Measurements from ENCODE around the gene CNTNAP2.
A peak's percentile ranks its signal among the peaks of the same experiment; 100 is the strongest.
"Not testable (repeated sequence)": the region's sequence is repeated elsewhere in the genome, so short reads cannot be mapped to it uniquely, and the experiment has no call there.

The CNTNAP2 gene

DNA sequence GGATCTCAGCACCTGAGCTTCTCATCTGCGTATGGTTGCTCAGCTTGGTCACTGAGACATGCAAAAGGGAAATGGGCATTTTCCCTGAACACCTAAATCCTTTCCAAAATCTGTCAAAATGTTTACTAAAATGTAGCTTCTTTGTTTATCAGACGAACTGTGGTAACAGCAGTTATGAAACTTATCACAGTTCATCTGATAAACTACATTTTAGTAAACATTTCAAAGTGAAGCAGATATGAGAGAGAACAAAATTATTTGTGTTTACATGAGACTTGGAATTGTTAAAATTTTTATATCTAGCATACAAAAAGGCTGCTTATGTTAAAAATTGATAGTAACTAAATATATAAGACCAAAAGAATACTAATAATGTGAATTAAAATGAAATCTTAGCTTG lies 1900.5 kb downstream of the CNTNAP2 start:
- no peak for DNase-seq

- no peak for DNase-seq
Measured at GRCh38 chr7:148020679-148021078, 1904.1 kb downstream of the CNTNAP2 start.

DNA sequence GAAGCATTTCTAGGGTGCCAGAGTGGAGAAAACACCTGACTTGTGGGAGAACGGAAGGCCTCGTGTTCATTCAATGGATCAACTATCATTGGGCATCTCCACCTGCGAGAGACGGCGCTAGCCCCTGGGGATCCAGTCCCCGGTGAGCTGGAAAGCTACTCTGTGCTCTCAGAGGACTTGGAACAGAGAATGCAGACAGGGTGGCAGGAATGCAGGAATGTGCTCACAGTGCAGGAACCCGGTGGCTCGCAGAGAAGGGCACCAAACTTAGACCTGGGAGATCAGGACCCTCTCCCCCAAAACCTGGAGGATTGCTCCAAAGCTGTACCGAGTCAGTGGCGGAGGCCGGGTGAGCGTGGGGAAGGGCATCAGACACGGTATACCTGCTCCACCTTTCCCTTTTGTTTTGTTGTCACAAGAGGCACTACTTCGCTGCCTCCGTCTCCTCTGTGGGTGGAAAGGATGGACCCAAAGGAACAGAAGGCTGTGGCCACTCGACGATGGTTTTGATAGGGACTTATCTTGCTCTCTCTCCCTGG lies 1905.0 kb downstream of the CNTNAP2 start:
- DNase-seq: no peak

DNA sequence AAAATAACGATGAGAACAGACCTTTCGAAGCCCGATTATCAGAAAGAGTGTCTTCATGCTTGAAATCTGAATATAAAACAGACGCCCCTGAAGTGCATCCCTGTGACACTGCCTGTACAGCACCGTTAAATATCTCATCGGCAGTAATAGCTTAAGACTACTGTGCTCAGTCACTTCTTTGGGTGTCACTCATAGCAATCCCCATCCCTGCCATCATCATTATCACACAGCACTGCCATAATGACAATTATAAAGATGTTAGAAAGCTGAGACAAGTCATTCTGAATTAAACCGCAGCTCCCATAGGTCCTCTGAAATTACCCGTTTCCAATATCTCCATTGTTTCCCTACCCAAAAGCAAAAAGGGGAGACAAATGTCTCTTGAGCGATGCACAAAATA lies 1906.2 kb downstream of the CNTNAP2 start:
- DNase-seq: no peak

DNA sequence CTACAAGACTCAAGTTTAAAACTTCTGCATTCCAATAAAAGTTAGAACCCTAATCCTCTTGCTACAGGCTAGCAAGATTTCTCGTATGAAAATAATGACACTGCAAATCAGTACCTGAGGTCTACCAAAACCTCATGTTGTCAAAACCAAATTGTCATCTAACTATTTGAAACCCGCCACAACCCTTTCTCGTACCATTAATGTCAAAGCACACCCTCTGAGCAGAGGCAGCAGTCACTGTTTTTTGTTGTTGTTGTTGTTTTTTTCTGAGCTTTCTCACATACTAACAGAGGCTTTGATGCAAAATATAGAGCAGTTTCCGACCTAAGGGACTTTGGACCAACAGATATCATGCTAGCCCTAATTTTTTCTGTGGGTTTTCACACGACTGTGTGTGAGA lies 1910.1 kb downstream of the CNTNAP2 start:
- no peak for DNase-seq

DNA sequence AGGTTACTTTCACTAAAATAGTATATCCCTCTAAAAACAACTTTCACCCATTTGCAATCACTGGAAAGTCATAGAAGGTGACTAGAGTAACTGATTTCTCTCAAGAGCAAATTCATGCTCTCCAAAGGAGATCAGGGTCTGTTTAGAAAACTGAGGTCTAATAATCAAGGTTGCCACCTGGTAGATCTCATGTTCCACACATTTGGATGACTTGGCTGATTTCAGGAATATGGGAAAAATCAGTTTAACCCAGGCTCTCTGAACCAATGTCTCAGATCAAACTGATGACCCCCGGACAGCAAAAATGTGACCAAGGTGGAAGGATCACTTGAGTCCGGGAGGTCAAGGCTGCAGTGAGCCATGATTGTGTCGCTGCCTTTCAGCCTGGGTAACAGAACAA lies 1911.6 kb downstream of the CNTNAP2 start:
- DNase-seq: no peak

DNA sequence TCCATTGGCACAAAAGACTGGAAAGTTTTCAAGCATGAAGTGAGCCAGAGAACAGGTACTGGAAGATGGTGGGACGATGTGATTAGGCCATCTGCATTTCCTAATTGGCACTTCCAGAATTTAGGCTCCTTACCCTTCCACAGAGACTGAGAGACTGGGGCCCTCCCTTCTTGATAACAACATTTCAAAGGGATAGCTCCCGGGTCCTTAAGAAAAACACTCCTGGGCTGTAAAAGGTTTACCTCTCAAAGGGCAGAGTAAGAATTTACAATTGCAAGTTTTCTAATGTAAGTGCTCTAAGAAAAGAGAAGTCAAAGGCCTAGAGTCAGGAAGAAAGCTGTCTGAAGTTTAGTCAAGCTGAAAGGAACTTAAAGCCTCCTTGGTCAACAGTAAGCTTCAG lies 1914.4 kb downstream of the CNTNAP2 start:
- no peak for DNase-seq

- DNase-seq: no peak
Measured at GRCh38 chr7:148031811-148032210, 1915.2 kb downstream of the CNTNAP2 start.

GRCh38 chr7:148035950-148036349 lies 1919.3 kb downstream of the CNTNAP2 start:
- DNase-seq: no peak

DNA sequence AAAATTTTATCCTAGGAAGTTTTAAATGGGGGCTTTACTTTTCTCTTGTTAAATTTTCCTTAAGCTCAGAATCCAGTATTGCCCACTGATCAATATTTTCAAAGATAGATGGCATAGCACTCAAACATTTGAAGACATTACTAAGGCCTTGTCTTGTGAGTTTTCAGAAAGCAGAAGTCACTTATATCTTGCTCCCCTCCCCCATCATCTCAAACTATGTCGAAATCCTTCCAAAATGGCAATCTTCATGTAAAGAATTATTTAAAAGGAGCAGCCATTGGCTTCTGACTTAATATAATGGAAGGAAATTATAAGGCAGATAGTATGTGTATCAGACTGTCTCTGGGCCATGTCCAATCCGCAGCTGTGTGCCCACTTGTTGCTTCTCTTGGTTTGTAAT lies 1920.4 kb downstream of the CNTNAP2 start:
- no peak for DNase-seq

DNA sequence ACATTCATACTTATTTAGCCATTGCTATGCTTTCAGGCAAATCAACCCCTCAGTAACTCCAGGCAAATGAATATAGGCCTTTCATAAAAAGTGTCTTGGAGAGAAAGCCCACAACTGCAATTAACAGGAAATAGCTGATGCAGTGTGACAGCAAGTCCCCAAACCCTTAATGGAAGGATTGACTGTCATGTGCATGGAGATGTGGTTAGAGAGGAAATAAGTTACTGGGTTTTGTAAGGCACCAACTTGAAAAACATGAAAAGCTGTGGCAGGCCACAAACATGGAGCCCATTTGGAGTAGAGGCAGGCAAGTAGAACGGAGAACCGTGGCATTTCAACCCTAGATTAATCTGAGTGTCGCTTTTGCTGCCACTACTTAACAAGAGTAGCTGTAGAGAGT lies 1924.6 kb downstream of the CNTNAP2 start:
- no peak for DNase-seq

- no peak for DNase-seq
Measured at GRCh38 chr7:148042935-148043631, 1926.5 kb downstream of the CNTNAP2 start.

GRCh38 chr7:148044173-148044572 lies 1927.6 kb downstream of the CNTNAP2 start:
- DNase-seq: no peak

GRCh38 chr7:148045521-148045920 lies 1928.9 kb downstream of the CNTNAP2 start:
- DNase-seq: no peak

DNA sequence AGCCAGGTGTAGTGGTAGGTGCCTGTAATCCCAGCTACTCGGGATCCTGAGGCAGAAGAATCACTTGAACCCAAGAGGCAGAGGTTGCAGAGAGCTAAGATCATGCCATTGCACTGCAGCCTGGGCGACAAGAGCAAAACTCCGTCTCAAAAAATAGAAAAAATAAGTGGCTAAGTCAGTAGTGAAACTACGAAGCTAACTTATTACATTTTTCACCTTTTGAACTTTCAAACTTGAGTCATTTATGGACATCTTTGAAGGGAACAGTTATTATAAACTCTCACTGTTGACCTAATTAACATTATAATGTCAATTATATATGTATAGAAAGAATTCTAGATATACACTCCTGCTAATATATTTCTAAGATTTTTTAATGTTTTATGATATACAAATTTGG lies 1932.5 kb downstream of the CNTNAP2 start:
- no peak for DNase-seq

DNA sequence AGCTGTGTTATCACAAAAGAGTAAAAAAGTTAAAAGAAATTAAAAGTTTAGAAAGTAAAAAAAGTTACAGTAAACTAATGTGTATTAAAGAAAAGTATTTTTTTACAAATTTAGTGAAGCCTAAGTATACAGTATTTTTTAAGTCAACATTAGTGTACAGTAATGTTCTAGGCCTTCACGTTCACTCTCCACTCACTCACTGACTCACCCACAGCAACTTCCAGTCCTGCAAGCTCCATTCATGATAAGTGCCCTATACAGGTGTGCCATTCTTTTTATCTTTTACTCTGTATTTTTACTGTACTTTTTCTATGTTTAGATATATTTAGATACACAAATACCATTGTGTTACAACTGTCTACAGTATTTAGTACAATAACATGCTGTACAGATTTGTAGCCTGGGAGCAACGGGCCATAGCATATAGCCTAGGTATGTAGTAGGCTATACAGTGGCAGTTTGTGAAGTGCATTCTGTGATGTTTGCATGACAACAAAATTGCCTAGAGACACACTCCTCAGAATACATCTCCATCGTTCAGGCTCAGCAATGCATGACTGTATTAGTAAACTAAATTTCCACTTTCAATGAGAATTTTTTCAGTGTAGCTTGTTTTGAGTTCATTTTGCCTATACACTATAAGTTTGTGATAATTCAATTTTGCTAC lies 1934.0 kb downstream of the CNTNAP2 start:
- DNase-seq: no peak

GRCh38 chr7:148056406-148056805 lies 1939.8 kb downstream of the CNTNAP2 start:
- no peak for DNase-seq

DNA sequence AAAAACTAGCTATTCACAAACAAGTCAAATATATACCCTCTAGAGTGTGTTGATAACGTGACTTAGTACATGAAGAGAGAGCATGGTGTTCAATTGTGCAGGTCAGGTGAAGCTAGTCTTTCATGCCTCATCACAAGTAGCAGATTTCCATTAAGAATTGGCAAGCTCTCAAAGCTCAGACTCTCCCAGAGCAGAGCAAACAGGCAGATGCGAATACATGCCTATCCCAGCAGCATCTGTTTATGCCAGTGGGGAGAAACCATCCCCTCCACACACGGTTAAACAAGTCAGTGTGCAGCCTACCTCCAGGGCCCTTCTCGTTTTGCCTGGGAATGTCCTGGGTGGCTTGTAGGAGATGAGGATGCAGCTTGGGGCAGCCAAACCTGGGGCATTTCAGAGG lies 1941.5 kb downstream of the CNTNAP2 start:
- DNase-seq: peak; percentile 30 to 58

DNA sequence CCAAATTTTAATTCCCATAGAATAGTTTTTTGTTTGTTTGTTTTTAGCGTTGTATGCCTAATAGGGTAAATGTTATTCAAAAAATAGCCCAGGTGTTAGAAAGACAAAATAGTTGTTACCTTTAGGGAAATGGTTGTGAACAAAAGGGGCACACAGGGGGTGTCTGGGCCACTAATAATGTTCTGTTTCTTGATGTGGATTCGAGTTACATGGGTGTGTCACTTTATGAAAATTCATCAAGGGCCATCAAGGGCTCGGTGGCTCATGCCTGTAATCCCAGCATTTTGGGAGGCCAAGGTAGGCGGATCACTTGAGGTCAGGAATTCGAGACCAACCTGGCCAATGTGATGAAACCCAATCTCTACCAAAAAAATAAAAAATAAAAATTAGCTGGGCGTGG lies 1942.2 kb downstream of the CNTNAP2 start:
- DNase-seq: no peak

- no peak for DNase-seq
Measured at GRCh38 chr7:148060724-148061123, 1944.1 kb downstream of the CNTNAP2 start.

DNA sequence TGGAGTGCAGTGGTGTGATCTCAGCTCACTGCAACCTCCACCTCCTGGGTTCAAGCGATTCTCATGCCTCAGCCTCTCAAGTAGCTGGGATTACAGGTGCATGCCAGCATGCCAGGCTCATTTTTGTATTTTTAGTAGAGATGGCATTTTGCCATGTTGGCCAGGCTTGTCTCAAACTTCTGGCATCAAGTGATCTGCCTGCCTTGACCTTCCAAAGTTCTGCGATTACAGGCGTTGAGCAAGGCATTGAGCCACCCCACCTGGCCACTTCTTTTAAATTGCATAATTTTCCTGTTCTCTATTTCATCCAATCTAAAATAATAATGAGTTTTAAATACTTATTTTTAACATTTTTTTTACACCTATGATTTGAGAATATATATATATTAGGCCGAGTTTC lies 1961.5 kb downstream of the CNTNAP2 start:
- DNase-seq: not testable (repeated sequence)

DNA sequence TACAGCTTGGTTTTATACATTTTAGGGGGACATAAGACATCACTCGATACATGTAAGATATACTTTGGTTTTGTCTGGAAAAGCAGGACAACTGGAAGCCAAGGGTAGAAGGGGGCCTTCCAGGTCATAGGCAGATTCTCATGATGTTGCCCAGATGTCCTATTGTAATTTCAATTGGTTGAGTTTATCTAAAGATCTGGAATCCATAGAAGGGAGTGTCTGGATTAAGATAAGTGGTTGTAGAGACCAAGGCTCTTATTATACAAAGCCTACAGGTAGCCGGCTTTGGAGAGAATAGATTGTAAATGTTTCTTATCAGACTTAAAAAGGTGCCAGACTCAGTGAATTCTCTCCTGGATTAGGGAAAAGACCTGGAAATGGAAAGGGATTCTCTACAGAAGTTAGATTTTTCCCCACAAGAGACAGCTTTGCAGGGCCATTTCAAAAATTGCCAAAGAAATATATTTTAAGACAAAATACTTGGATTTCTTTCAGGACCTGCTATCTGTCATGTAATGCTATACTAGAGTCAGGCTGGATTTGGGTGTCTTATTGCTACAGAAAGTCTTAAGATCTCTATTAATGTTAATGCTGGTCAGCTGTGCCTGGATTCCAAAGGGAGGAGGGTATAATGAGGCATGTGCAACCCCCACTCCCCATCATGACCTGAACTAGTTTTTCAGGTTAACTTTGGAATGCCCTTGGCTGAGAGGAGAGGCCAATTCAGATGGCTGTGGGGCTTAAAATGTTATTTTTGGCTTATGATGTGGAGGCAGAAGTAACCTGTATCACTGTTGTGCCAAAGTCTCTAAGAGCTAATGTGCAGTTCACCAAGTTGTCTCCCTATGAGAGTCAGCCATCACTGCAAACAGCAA lies 1962.8 kb downstream of the CNTNAP2 start:
- DNase-seq: no peak

- DNase-seq: no peak
Measured at GRCh38 chr7:148083448-148083847, 1966.8 kb downstream of the CNTNAP2 start.

GRCh38 chr7:148084138-148084537 lies 1967.5 kb downstream of the CNTNAP2 start:
- DNase-seq: peak in 1 of 2 experiments; percentile 43

Measured in NCI-H187 (cell line).